Activated CD8-positive, alpha-beta memory T cell treated with anti-CD3 and anti-CD28 coated beads, Interleukin-2, amount 50 U/mL, for 4 hours (primary cell): ENCODE data around the gene SOX6.

Experiments
- DNase-seq: peaks from one replicate; pipeline ENCODE4 v3.0.0-alpha.2; 2020

SOX6 gene

DNA sequence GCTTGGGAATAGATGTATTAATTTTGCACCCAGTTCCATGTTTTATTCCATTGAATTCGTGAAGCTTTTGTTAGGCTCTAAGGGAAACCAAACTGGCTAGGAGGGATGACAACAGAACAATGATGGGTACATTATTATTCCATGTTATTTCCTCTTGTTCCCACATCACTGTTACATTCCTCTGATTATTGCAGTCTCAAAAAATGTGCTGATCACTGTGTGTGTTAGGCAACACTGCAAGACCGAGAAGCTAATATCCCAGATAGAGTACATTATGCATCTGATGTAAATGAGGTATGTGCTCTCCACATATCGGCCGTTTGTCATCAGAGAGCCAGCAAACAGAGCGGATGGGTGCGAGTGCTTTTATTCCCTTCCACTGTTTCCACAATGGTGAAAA lies 327.9 kb downstream of the SOX6 start:
- no peak for DNase-seq

DNA sequence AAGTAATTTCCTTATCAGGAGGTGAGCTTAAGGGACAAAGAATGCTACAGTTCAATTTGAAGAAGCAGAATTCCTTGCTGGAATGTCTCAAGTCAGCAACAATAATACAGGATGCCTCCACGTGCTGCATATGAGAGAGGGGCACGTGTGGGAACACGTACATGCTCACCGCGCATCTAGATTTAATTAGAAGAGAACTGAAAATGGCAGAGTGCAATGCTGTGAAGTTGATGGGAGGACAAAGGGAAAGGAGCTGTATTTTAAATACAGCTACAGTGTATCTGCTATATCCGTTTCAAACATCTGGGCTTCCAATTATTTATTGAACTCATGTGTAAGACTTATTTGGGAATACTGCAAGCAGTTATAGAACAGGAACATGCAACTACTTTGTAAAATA lies 328.7 kb downstream of the SOX6 start:
- no peak for DNase-seq

DNA sequence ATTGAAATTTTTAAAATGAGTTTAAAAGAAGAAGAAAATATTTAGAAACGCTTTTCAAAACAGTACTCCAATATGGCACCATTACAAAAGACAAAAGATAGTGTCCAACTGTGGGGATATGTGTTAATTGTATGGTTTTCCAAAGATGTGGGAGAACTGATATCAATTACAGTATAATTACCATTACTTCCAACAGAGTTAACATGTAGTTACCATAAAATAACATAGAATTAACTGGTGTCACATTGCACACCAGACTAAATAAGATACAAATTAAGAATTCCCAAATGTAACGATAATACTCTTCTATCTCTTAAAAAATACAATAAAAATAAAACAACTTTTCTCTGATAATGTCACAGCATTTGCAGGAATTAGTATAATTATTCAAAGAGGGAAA lies 329.5 kb downstream of the SOX6 start:
- DNase-seq: no peak

DNA sequence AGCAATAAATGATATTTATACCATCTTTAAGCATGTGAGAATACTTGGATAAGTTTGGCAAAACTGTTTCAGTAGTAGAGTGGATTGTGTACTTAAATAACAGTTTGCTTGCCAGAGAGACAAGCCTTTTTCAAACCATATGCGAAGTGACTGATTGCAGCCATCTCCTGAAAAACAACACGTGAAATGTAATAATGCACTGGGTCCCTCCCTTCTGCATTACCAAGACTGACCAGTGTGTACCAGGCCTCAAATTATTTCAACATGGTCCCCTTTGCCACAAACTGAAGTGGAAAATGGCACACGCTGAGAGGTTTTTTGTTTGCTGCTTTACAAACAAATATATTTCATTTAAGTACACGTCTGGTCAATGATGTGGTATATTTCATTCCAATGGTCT lies 337.4 kb downstream of the SOX6 start:
- DNase-seq: no peak

DNA sequence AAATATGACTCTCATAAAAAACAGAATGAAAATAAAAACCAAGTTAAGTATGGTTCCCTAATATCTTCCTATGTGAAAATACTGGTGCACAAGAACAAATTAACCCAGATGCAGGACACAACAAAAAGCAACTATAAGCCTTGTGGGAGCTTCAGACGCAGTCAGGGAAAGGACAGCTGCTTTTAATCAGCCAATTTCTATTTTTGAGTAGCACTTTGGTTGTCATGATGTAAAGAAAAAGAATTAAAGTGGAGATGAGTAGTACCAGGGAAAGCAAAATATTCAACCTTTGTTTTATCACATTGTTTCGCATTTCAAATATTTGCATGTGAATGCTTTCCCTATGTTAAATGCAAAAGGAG lies 339.9 kb downstream of the SOX6 start:
- DNase-seq: no peak

DNA sequence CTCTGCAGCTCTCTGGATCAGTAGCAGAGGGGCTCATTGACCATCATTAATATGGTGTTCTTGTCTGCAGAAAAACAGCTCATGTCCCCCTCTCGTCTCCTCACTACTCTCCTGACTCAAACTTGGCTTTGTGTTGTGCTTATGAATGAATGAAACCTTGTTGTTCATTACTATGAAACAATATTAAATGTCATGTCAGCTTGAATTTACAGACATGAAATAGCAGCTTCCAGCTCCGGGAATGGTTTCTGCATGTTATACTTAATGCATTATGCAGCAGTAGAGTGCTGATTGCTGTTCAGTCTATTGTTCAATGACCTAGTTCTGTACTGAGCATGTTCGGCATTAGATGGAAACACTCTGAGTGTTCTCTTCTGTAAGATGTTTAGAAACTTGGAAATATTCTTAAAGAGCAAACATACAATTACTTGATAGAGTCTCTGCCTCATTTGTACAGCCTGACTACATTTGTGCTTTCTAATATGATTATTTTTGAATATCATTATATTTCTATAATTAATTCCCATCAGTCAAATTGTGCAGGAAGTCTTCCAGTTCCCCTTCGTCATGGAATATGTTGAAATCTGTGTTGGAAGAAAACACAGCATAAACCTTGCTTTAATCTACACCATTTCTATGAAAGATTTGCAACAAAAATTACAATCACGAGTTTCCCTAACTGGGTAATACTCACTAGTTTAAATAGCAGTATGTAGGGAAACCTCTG lies 340.4 kb downstream of the SOX6 start:
- DNase-seq: no peak

DNA sequence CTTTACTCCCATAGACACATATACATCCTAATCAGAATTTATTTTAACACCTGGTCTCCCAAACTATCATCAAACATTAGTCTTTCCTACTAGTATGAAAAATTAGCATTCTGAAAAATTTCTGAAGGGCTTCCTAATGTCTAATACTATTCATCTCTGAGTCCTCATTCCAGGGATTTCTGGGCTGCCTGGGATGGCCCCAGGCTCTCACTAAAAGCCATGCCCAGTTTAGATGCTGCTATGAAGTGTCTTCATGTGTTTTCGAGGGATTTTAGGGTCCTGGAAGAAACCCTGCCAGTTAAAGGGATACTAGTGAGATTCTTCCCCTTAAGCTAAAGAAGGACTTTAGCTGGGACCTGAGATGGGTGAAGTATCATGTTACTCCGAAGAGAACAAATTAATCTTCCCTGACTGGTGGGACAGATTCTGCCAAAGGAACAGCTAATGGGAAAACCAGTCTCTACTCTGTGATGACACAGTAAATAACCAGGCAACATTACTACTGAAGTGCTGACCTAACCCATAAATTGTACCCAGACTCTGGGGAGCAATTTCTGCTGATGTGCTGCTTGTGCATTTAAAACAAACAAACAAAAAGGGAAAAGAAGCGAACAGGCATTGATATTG lies 342.6 kb downstream of the SOX6 start:
- DNase-seq: no peak

DNA sequence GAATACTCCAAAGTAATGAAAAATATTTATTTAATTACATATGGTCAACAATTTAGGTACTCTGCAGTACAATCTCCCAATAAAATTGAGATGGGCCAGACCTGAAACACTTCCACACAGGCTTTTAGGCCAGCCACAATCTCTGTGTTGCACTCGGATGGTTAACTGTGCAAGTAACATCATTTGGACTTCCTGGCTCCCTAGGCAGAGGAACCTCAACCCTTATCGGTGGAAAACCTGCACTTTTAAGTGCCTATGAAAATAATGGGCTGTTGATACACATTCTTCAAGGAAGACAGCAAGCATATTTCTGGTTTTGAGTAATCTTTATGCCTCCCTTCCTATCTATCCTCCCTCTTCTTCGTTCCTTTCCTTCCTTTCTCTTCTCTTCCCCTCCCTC lies 343.1 kb downstream of the SOX6 start:
- no peak for DNase-seq

DNA sequence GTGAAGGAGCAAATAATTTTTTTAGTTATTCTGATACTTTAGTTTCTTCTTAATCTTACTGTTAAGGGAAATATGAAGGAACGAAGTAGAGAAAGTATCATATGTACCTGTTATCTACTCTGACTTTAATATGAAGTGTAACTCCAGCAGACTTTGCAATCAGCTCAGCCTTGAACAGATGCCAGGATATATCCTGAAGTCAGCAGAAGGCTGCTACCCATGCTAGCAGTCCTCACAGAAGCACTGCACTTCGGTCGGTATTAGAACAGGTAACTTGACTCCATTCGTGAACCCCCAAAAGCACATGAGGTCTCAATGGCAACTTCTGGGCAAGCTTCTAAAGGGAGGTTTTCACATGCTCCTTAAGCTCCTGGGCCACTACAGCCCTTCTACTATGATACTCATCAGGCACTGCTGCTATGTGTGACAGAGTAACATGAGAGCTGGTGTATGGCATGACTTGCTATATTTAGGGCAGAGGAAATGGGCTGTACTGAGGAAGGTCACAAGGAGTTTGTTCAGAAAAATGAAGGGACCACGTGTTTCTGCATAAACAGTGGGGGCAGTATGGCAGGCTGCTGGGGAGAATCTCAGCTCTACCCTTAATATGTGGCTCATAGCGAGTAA lies 344.1 kb downstream of the SOX6 start:
- DNase-seq: no peak

DNA sequence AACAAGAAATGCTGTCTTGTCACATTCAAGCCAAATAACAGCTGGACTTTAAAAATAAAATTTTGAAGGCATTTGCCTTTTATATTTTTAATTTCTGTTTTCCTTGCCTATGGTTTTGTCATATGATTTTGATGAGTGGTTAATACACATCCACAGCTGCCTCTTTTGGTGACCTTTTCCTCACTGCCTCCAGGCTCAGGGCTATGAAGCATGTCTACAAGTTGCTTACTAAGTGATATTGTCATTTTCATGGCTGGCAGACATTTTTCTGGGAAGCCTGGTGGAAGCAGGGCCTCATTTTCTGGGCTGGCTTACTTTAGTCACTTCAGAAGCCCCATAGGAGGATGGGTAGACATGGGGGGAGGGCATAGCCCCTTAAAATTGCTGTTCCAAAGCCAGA lies 344.9 kb downstream of the SOX6 start:
- no peak for DNase-seq

DNA sequence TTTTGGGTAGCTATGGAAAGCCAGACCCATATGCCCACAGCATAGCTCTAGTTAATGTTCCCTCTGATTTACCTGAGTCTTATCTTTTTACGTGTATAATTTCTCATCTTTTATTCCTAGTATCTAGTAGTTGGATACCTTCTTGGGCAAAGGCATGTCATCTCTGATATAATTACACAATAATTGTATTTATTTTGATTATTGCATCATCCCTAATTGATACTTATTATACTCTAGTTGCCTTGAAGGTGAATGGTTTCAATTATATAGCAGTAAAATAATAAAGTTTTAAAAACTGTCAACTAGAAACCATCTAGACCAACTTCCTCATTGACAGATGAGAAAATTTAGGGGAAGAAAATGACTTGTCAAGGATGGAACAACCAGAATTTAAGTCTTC lies 347.3 kb downstream of the SOX6 start:
- DNase-seq: no peak

DNA sequence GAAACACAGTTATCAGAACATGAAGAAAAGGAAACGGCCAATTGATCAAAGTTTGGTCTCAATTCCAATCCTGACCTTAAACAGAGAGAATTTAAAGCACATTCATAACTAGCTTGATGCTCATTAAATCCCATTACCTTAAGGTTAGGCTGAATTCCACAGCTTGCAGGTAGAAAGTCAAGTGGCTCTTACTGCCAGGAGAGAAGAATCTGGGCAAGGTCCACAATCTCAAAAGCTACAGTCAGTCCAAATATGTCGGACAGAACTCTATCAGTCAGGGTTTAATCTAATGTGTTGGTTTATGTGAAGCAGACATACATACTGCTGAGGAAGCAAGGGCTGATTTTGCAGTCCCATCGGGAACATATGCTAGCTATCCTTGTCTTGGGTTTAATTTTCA lies 348.8 kb downstream of the SOX6 start:
- no peak for DNase-seq

DNA sequence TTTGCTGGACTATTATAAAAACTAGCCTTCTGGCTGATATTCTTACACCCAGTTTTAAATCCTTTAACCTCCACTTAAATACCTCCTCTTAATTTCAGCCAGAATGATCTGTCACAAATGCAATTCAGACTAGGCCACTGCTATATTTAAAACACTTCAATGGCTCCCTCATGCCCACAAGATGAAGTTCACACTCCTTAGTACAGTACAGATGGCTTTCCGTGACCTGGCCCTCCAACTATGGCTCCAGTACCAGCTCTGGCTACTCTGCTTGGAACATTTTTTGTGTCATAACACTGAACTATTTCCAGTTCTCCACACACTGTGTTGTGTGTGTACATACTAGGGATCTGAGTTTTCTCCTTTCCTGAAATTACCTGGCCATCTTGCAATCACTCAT lies 353.4 kb downstream of the SOX6 start:
- DNase-seq: no peak

DNA sequence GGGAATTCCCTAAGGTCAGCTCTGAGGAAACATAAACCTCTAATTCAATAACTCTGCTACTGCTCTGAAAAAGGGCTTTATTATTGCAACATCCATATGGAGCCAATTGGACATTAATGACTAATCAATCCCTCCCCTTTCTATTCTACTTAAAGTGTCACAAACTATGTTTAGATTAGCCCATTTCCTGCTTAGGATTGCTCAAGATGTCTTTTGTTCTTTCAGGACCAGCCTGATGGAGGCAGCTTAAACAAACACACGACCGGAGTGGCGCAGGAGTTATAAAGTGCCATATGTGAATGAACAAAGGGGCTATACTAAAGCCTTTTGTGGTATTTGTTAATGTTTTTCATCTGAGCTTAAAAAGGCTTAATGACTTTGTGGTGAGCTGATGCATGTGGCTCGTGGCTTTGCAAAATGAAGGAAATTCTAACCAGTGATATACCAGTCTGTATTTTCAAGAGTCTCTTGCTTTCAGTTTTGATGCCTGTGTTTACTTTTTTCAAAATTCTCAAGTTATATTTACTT lies 354.4 kb downstream of the SOX6 start:
- DNase-seq: no peak

DNA sequence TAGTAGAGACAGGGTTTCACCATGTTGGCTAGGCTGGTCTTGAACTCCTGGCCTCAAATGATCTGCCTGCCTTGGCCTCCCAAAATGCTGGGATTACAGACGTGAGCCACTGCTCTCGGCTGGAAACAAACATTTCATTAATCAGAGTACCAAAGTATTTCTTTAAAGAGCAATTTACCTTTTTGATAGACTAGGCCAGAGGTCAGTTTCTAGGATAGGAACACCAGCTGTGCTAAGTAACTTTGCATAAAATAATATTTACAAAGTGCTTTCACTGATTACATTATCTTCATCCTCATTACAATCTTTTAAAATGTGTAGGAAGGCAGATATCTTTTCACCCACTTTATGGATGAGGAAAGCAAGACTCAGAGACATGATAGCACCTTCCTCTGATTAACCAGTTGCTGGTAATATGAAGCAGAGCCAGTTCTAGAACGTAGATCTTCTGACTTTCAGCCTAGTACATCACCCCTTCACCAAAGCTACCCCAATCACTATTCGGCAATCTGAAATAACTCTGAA lies 355.2 kb downstream of the SOX6 start:
- no peak for DNase-seq

DNA sequence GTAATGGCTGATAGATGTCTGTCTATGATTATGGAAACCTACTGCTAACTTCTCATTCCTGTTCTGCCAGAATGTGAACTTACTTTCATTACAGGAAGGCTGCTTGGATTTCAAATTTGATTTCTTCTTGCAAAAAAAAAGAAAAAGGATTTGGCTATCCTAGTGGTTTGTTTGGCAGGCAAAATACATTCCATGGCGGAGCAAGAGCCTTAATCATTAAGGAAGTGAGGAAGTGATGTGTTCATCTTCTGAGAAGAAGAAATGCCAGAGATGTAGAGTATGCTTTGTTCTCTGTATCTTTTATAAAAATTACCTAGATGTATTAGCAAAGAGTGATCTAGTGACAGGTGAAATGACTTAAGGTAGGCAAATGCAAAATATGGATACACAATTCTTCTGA lies 356.3 kb downstream of the SOX6 start:
- DNase-seq: no peak

DNA sequence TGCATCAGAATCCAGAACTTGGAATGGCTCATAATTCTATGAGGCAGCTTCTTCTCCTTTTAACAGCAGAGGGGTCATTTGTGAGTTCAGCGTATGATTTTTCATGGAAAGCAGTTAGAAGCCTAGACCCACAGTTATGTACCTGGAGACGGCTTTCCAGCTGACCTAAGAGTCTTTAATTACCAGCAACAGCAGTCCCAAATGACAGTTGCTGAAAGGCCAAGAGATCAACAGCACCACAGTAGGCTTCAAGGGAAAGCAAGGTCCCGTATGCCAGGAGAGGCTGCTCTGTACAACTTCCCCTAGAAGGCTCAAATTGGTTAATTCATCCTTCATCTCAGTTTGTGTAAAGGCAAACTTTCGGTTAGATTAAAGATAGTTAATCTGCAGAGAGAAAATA lies 363.0 kb downstream of the SOX6 start:
- no peak for DNase-seq

DNA sequence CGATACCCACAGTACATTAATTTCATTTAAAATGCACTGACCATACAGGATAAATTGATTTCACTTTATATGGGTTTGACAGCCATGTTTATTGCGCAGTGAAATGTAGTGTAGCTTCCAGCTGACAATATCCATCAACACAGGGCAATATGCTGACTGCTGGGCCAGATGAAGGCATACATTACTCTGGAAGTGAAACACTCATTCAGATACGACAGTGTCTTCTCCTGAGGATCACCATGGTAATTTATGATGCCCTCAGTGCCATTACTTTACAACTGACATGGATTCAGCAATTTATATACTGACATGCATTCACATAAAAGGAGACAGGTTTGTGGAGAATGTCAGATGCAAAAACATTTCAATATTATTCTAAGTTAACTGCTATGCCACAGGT lies 365.1 kb downstream of the SOX6 start:
- no peak for DNase-seq

DNA sequence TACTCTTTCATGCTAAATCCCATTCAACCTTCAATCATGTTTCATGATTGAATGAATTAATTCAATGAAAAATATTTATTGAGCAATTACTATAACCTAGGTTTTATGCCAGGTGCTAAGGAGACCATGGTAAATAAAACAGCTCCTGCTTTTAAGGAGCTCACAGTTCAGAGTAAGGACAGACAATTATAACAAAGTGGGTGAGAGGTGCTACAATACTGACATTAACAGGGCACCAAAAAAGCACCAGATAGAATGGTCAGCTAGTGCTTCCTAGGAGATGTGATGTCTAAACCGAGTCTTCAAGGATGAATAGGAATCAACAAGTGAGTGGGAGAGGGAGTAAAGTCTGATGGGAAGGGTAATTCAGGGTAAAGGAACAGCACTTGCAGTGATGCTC lies 366.7 kb downstream of the SOX6 start:
- DNase-seq: no peak

DNA sequence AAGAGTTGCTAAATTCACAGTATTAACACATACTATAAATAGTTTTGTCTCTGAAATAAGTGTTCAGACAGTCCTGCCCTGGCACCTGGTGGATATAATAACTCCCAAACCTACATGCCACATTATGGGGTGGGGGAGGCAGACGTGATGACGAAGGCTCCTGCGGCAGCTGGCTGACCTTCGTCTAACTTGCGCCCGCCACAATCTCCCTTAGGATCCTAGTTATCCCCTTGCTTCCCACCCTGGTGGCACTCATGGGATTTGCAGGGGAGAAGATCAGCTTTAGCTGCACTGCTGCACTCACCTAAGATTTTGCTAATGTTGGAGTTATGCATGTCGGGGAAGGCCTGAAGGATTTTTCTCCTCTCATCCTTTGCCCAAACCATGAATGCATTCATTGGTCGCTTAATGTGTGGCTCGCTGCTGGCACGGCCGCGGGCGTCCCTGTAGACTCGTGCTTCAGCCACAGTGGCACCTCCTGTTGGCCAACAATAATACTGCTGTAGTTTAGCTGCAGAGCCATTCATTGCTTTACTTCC lies 367.6 kb downstream of the SOX6 start:
- DNase-seq: no peak

DNA sequence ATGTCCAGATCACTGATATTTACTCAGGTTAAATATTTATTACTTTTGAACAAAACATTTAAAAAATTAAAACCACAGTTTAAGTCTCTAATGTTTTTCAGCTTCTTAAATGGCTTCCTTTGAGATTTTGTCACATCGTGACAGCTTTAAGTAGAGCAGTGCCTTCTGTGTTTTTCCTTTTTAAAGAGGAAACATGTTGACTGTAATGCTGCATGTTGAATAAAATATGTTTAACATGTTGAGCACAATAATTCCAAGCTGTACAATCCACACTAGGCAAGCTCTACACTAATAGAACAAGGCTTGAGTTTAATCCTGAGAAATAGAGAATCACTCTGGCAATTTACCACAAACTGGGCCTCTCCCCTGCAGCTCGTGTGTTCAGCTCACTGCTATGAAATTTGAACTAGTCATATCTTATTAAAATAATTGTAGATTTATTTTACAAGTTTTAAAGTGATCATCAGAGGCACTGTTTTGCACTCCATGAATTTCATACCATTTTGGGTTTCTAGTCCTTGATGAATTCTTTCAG lies 368.3 kb downstream of the SOX6 start:
- DNase-seq: no peak

DNA sequence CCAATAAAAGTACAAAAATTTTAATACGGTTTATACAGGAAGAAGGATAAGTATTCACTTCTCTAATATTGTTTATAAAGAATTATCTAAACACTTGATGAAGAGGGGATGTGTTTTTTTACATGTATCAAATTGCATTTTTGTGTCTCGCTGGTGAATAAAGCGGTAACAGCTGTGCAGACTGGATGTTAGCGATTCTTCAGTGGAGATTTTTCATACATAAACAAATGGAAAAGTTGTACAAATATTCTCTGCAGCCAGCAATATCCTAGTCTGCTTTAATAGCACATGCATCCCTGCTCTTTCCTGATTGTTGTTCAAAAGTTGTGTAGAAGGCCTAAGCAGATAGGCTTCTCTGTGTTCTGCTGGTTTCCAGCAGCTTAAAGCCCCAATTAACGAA lies 369.3 kb downstream of the SOX6 start:
- DNase-seq: no peak

DNA sequence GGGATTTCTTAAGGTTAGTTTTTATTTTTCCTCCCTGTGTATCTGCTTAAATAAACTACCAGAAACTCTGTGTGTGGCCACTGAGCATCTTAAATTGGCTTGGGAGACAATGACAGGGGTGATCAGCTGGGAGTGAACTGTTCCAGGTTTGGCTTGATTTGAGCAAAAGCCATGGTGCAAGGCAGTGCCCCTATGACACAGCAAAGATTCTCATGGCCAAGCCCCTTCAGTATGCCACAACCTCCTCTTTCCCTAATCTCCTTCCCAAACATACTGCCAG lies 370.5 kb downstream of the SOX6 start:
- DNase-seq: no peak
